H1 (cell line): ENCODE data around the gene ELOVL1. TPM values are rescaled to one million over a fixed set of nuclear protein-coding genes. Genes with fewer than 3 reads are reported as not detected.

Source experiments
- CTCF ChIA-PET: fragments of 300-600 bp; sonication (Branson Sonifier 250); formaldehyde crosslinking; loops from one replicate; lab custom pipeline; 2021; ENCODE audit not compliant: partially characterized antibody; lab: Charles Lee
- POLR2A ChIA-PET: fragments of 300-600 bp; sonication (Branson Sonifier 250); formaldehyde crosslinking; loops from one replicate; lab custom pipeline; 2021; ENCODE audit warnings: inconsistent platforms; ENCODE audit not compliant: partially characterized antibody; lab: Charles Lee
- DNase-seq, 2 experiments: peaks; one replicate each; pipeline versions ENCODE4 v3.0.0 to v3.0.0-alpha.2; 2010 to 2022; ENCODE audit warnings: low spot score in 2 of 2, low read depth in 1 of 2, mixed read lengths in 1 of 2
- FAIRE-seq: peaks from 2 replicates; lab custom pipeline; 2011; peaks lifted over from hg19 to GRCh38; lab: Jason Lieb, UNC
- H2AFZ ChIP-seq: 2 replicates; pipeline ENCODE4 v1.8.1; 2012; ENCODE audit warnings: low read length, inconsistent platforms
- H2AK5ac ChIP-seq: 2 replicates; pipeline ENCODE4 v1.6.1; 2013; ENCODE audit warnings: low read depth, low read length
- H2BK120ac ChIP-seq: replicated peaks from 2 replicates; pipeline ENCODE3; 2013; ENCODE audit warnings: low read depth, low read length, inconsistent platforms
- H2BK12ac ChIP-seq: 2 replicates; pipeline ENCODE4 v1.6.1; 2013; ENCODE audit warnings: low read depth, low read length
- H2BK15ac ChIP-seq: 2 replicates; pipeline ENCODE4 v1.6.1; 2013; ENCODE audit warnings: low read length
- H2BK20ac ChIP-seq: 2 replicates; pipeline ENCODE4 v1.6.1; 2013; ENCODE audit warnings: low read length
- H2BK5ac ChIP-seq: 2 replicates; pipeline ENCODE4 v1.6.1; 2013; ENCODE audit warnings: low read depth, low read length
- H3K14ac ChIP-seq: 2 replicates; pipeline ENCODE4 v1.6.1; 2013; ENCODE audit warnings: inconsistent platforms; ENCODE audit not compliant: insufficient read length
- H3K18ac ChIP-seq: 2 replicates; pipeline ENCODE4 v1.6.1; 2013; ENCODE audit warnings: low read length; ENCODE audit errors: extremely low read depth
- H3K23ac ChIP-seq: 2 replicates; pipeline ENCODE4 v1.6.1; 2013; ENCODE audit warnings: inconsistent platforms; ENCODE audit not compliant: insufficient read length
- H3K23me2 ChIP-seq: 2 replicates; pipeline ENCODE4 v1.6.1; 2013; ENCODE audit warnings: low read depth, low read length
- H3K27ac ChIP-seq: 2 replicates; pipeline ENCODE4 v1.6.1; 2011; ENCODE audit warnings: low read depth, low read length, inconsistent platforms
- H3K27me3 ChIP-seq, 4 experiments: replicated peaks in 1 of 4; 1 replicate in 1 of 4; 2 replicates in 3 of 4; pipeline versions ENCODE4 v1.6.1 to v1.8.1; 2011 to 2013; ENCODE audit warnings: low read length in 3 of 4, mild to moderate bottlenecking in 3 of 4, inconsistent platforms in 2 of 4, mixed read lengths in 2 of 4, moderate library complexity in 1 of 4; ENCODE audit not compliant: control insufficient read depth in 3 of 4, insufficient read depth in 3 of 4; ENCODE audit errors: extremely low read depth in 1 of 4
- H3K36me3 ChIP-seq, 4 experiments: 2 replicates each; pipeline versions ENCODE4 v1.6.1 to v1.8.1; 2011 to 2013; ENCODE audit warnings: mild to moderate bottlenecking in 4 of 4, low read length in 3 of 4, moderate library complexity in 2 of 4, control low read depth in 1 of 4, inconsistent platforms in 1 of 4; ENCODE audit not compliant: insufficient read depth in 4 of 4, control insufficient read depth in 2 of 4
- H3K4ac ChIP-seq: replicated peaks from 2 replicates; pipeline ENCODE3; 2013; ENCODE audit warnings: low read length, low read depth, mixed read lengths, inconsistent platforms; ENCODE audit not compliant: insufficient read length
- H3K4me1 ChIP-seq, 4 experiments: replicated peaks in 1 of 4; 1 replicate in 1 of 4; 2 replicates in 3 of 4; pipeline versions ENCODE4 v1.6.1 to v1.8.1; 2011 to 2013; ENCODE audit warnings: low read length in 3 of 4, inconsistent platforms in 2 of 4, mixed read lengths in 1 of 4; ENCODE audit not compliant: insufficient read depth in 4 of 4, control insufficient read depth in 3 of 4
- H3K4me2 ChIP-seq, 2 experiments: 2 replicates each; pipeline versions ENCODE4 v1.6.1 to v1.8.1; 2011 to 2013; ENCODE audit warnings: low read depth in 2 of 2, low read length in 2 of 2, control low read depth in 1 of 2, inconsistent platforms in 1 of 2, mild to moderate bottlenecking in 1 of 2; ENCODE audit not compliant: insufficient read depth in 1 of 2
- H3K4me3 ChIP-seq, 4 experiments: fragments of 200-600, 300-600 bp in 1 of 4; sonication (generic), shearing (Covaris generic), sonication (Bioruptor Twin) in 1 of 4; 2 replicates each; pipeline versions ENCODE4 v1.5.1 to v1.8.1; 2011 to 2016; ENCODE audit warnings: low read length in 4 of 4, low read depth in 3 of 4, control low read depth in 2 of 4, inconsistent platforms in 2 of 4, mild to moderate bottlenecking in 2 of 4, mixed read lengths in 1 of 4, moderate library complexity in 1 of 4; ENCODE audit not compliant: insufficient read depth in 2 of 4; ENCODE audit errors: extremely low read depth in 1 of 4
- H3K56ac ChIP-seq: replicated peaks from 2 replicates; pipeline ENCODE3; 2013; ENCODE audit warnings: low read depth, mild to moderate bottlenecking, mixed read lengths, low read length, inconsistent platforms; ENCODE audit not compliant: insufficient read length
- H3K79me1 ChIP-seq: 2 replicates; pipeline ENCODE4 v1.6.1; 2013; ENCODE audit warnings: low read depth, low read length, control low read depth
- H3K79me2 ChIP-seq, 2 experiments: 2 replicates each; pipeline versions ENCODE4 v1.6.1 to v1.8.1; 2012 to 2013; ENCODE audit warnings: low read length in 2 of 2, mild to moderate bottlenecking in 2 of 2, inconsistent platforms in 1 of 2; ENCODE audit not compliant: insufficient read depth in 2 of 2, control insufficient read depth in 1 of 2
- H3K9ac ChIP-seq, 4 experiments: replicated peaks in 1 of 4; 1 replicate in 1 of 4; 2 replicates in 3 of 4; pipeline versions ENCODE4 v1.6.1 to v1.8.1; 2011 to 2013; ENCODE audit warnings: low read depth in 3 of 4, low read length in 3 of 4, control low read depth in 2 of 4, mild to moderate bottlenecking in 2 of 4, moderate library complexity in 2 of 4, inconsistent platforms in 1 of 4; ENCODE audit errors: extremely low read depth in 1 of 4
- H3K9me3 ChIP-seq, 2 experiments: 2 replicates each; pipeline versions ENCODE4 v1.6.1 to v1.8.1; 2012 to 2013; ENCODE audit warnings: mild to moderate bottlenecking in 2 of 2, moderate library complexity in 2 of 2, control low read depth in 1 of 2, inconsistent platforms in 1 of 2, low read depth in 1 of 2, low read length in 1 of 2, mixed read lengths in 1 of 2; ENCODE audit not compliant: insufficient read depth in 2 of 2
- H4K20me1 ChIP-seq, 2 experiments: replicated peaks in 1 of 2; 2 replicates each; pipeline versions ENCODE3 to v1.8.1; 2011 to 2013; ENCODE audit warnings: inconsistent platforms in 2 of 2, low read length in 2 of 2, mild to moderate bottlenecking in 1 of 2; ENCODE audit not compliant: insufficient read depth in 2 of 2, control insufficient read depth in 1 of 2
- H4K5ac ChIP-seq: 2 replicates; pipeline ENCODE4 v1.6.1; 2013; ENCODE audit warnings: low read length, low read depth, mixed read lengths, inconsistent platforms; ENCODE audit not compliant: insufficient read length
- H4K8ac ChIP-seq: 2 replicates; pipeline ENCODE4 v1.8.0; 2013; ENCODE audit warnings: mild to moderate bottlenecking, moderate library complexity, low read length, inconsistent platforms; ENCODE audit not compliant: insufficient read depth; ENCODE audit errors: extremely low read depth
- H4K91ac ChIP-seq: replicated peaks from 2 replicates; pipeline ENCODE3; 2013; ENCODE audit warnings: low read length, mixed read lengths, inconsistent platforms; ENCODE audit not compliant: insufficient read length
- ATF3 ChIP-seq: IDR thresholded peaks from 2 replicates; pipeline ENCODE4 v1.6.1; 2011; ENCODE audit warnings: low read depth, mild to moderate bottlenecking, low read length; ENCODE audit not compliant: insufficient read depth
- CREB1 ChIP-seq: IDR thresholded peaks from 2 replicates; pipeline ENCODE4 v1.6.1; 2012; ENCODE audit warnings: inconsistent platforms
- CTCF ChIP-seq, 3 experiments: IDR thresholded peaks; 1 replicate in 2 of 3; 2 replicates in 1 of 3; pipeline versions ENCODE4 v1.5.1 to v1.6.1; 2011; ENCODE audit warnings: low read length in 3 of 3, mild to moderate bottlenecking in 3 of 3, inconsistent platforms in 2 of 3, low read depth in 1 of 3, moderate library complexity in 1 of 3; ENCODE audit not compliant: insufficient read depth in 1 of 3; ENCODE audit errors: control extremely low read depth in 1 of 3
- E2F6 ChIP-seq: IDR thresholded peaks from 2 replicates; pipeline ENCODE4 v1.6.1; 2012; ENCODE audit warnings: inconsistent platforms
- KDM5A ChIP-seq: fragments of 200-600 bp; IDR thresholded peaks from 2 replicates; pipeline ENCODE4 v1.7.1; 2012; ENCODE audit warnings: mild to moderate bottlenecking, low read length, inconsistent platforms, mixed read lengths
- SP2 ChIP-seq: IDR thresholded peaks from 2 replicates; pipeline ENCODE4 v1.6.1; 2012; ENCODE audit warnings: mild to moderate bottlenecking, low read length, inconsistent platforms
- WGBS, 2 experiments: shearing (Covaris generic) in 1 of 2; methylation state at CpG; one replicate each; pipeline versions ENCODE4 v1.1.6 to v1.1.7; 2013 to 2015; ENCODE audit warnings: low lambda C conversion rate in 2 of 2, mixed read lengths in 2 of 2, inconsistent platforms in 1 of 2, low coverage in 1 of 2, missing lambda C conversion rate in 1 of 2; ENCODE audit not compliant: insufficient replicate concordance in 2 of 2, insufficient coverage in 1 of 2, insufficient read length in 1 of 2; ENCODE audit errors: extremely low coverage in 1 of 2, missing lambda C conversion rate in 1 of 2; 5-methylcytosine and 5-hydroxymethylcytosine counted together
- polyA plus RNA-seq, 7 experiments: library from polyadenylated mRNA; depleted of rRNA in 3 of 7; stranded (reverse) in 5 of 7; unstranded in 2 of 7; fragments of >200 nt in 5 of 7; fragments of 200-250 nt in 2 of 7; gene quantifications; 1 replicate in 5 of 7; 2 replicates in 1 of 7; 4 replicates in 1 of 7; pipeline versions ENCODE4 v1.2.1 to v1.2.3, GENCODE V29; 2011 to 2013; ENCODE audit warnings: missing spikeins in 2 of 7, mixed read lengths in 2 of 7
- total RNA-seq: library from RNA; stranded (reverse); fragmentation: NEBNext Ultra II Directional; extraction: Animal tissue kit (Norgen Biotek cat#: 25700); gene quantifications from 2 replicates; pipeline ENCODE4 v1.2.1, GENCODE V29; 2021

Gene ELOVL1
- total and polyA plus RNA-seq, 2 of the 8 experiments (the other 6 are each of a cell fraction or from before 2014, with no cell fraction given), result 28.5 to 68.1 TPM

GRCh38 chr1:43405219-43405875, 37.5 kb upstream of the ELOVL1 start:
- H4K20me1 ChIP-seq, result no peaks in the 10 kb centered on the region
- H2BK15ac ChIP-seq, result no peak overlapping the region
- H2AK5ac ChIP-seq, result no peak overlapping the region
- H3K36me3 ChIP-seq, result peaks cover 0 to 19% (median 4%) of the 10 kb centered on the region in 4 experiments; a peak in 4 of 8 replicates
- DNase-seq, result no peak
- H2BK20ac ChIP-seq, result no peak overlapping the region
- no peak overlapping the region for H3K56ac ChIP-seq
- H2AFZ ChIP-seq, result no peak overlapping the region
- no peaks in the 10 kb centered on the region for H3K23me2 ChIP-seq
- H3K79me2 ChIP-seq, result no peaks in the 10 kb centered on the region
- no peak overlapping the region for H3K14ac ChIP-seq
- H2BK120ac ChIP-seq, result no peak overlapping the region
- H3K27ac ChIP-seq, result no peak overlapping the region
- no peak overlapping the region for H3K9ac ChIP-seq
- TF ChIP-seq KDM5A, result no peak
- no peak for TF ChIP-seq ATF3
- TF ChIP-seq E2F6, result no peak
- no peak for TF ChIP-seq CTCF (IDR thresholded peaks at IDR 0.05; ENCODE audit: control extremely low read depth in 1 of 3, insufficient read depth in 1 of 3, low read depth in 1 of 3, low read length in 3 of 3)
- TF ChIP-seq SP2, result no peak
- no peak for TF ChIP-seq CREB1
- ChIA-PET CTCF (interaction anchor here (1.1 to 3.0 kb wide), 2 partner anchors 9 kb away, joined by 6 to 9 read pairs; no protein-coding TSS in a partner anchor), POLR2A (interaction anchor here (0.9 to 1.8 kb wide), 2 partner anchors 10 to 15 kb away, joined by 3 to 6 read pairs; partner anchors contain the start of genes MED8 and SZT2)
- no peak overlapping the region for H4K5ac ChIP-seq
- H3K4me1 ChIP-seq, result no peaks in the 10 kb centered on the region
- H3K18ac ChIP-seq, result no peak overlapping the region
- H3K23ac ChIP-seq, result no peak overlapping the region
- 90% methylated on average over 6 of the region's 6 CpGs; no CpG with 5 or more reads in 1 of the 2 experiments for WGBS, 2 experiments
- H3K4ac ChIP-seq, result no peak overlapping the region
- no peak overlapping the region for H2BK5ac ChIP-seq
- no peak overlapping the region for H3K4me2 ChIP-seq
- no peak overlapping the region for H4K91ac ChIP-seq
- no peak overlapping the region for H4K8ac ChIP-seq
- H3K9me3 ChIP-seq, result no peaks in the 10 kb centered on the region
- H3K79me1 ChIP-seq, result no peaks in the 10 kb centered on the region
- H3K27me3 ChIP-seq, result no peaks in the 10 kb centered on the region
- FAIRE-seq, result no peak
- no peak overlapping the region for H3K4me3 ChIP-seq
- no peak overlapping the region for H2BK12ac ChIP-seq
